B cell (primary cell): ENCODE results near the gene SMAD1. TPM values are rescaled to one million over a fixed set of nuclear protein-coding genes. Genes with fewer than 3 reads are reported as not detected.
A peak's percentile ranks its signal among the peaks of the same experiment; 100 is the strongest.

Source experiments
- ATAC-seq: fragments of 200-7000 bp; cut with Tn5 transposase; one replicate; pipeline ENCODE4 v1.10.0; 2021; ENCODE audit warnings: low read depth, mild to moderate bottlenecking, moderate number of reproducible peaks, moderate library complexity
- CTCF ChIA-PET: fragments of 350-600 bp; sonication (Branson Sonifier 250); formaldehyde crosslinking; loops from one replicate; lab custom pipeline; 2021; ENCODE audit warnings: antibody characterized with exemption, inconsistent platforms; lab: Charles Lee
- POLR2A ChIA-PET: fragments of 350-600 bp; sonication (Branson Sonifier 250); formaldehyde crosslinking; loops from one replicate; lab custom pipeline; 2021; ENCODE audit warnings: antibody characterized with exemption; lab: Charles Lee
- DNase-seq: peaks from one replicate; pipeline ENCODE4 v3.0.0; 2013
- H2AFZ ChIP-seq: 2 replicates; pipeline ENCODE4 v1.6.1; 2012; ENCODE audit warnings: mild to moderate bottlenecking, low read depth, low read length; ENCODE audit not compliant: insufficient read depth, poor library complexity, severe bottlenecking
- H3K27ac ChIP-seq, 2 donors: 1 replicate in 1 of 2; 2 replicates in 1 of 2; pipeline ENCODE4 v1.5.1; 2012 to 2013; ENCODE audit warnings: low read length in 2 of 2, mild to moderate bottlenecking in 2 of 2, moderate library complexity in 1 of 2
- H3K27me3 ChIP-seq, 4 experiments: fragments of 200-600 bp in 1 of 4; sonication (generic) in 1 of 4; replicated peaks in 1 of 4; 1 replicate in 2 of 4; 2 replicates in 2 of 4; pipeline versions ENCODE4 v1.6.1 to v1.7.0; 2013 to 2016; ENCODE audit warnings: low read length in 3 of 4, mild to moderate bottlenecking in 2 of 4, mixed read lengths in 1 of 4, moderate library complexity in 1 of 4; ENCODE audit not compliant: insufficient read depth in 4 of 4, control insufficient read depth in 3 of 4; ENCODE audit errors: control extremely low read depth in 1 of 4
- H3K36me3 ChIP-seq, 2 experiments: replicated peaks in 1 of 2; 1 replicate in 1 of 2; 2 replicates in 1 of 2; pipeline versions ENCODE4 v1.6.1 to v1.7.1; 2013; ENCODE audit warnings: low read length in 1 of 2; ENCODE audit not compliant: insufficient read depth in 2 of 2, control insufficient read depth in 1 of 2; ENCODE audit errors: control extremely low read depth in 1 of 2, extremely low read depth in 1 of 2
- H3K4me1 ChIP-seq, 2 donors: fragments of 200-600 bp in 1 of 2; sonication (generic) in 1 of 2; 1 replicate in 1 of 2; 2 replicates in 1 of 2; pipeline versions ENCODE4 v1.5.1 to v1.6.1; 2013 to 2017; ENCODE audit warnings: low read length in 2 of 2; ENCODE audit not compliant: control insufficient read depth in 2 of 2, insufficient read depth in 2 of 2
- H3K4me2 ChIP-seq: replicated peaks from 2 replicates; pipeline ENCODE3; 2012; ENCODE audit warnings: mild to moderate bottlenecking, low read depth, low read length; ENCODE audit not compliant: poor library complexity, severe bottlenecking
- H3K4me3 ChIP-seq, 5 experiments: fragments of 200-600 bp in 1 of 5; sonication (generic) in 1 of 5; 1 replicate in 3 of 5; 2 replicates in 2 of 5; pipeline versions ENCODE4 v1.5.1 to v1.7.0; 2011 to 2016; ENCODE audit warnings: low read length in 4 of 5, mild to moderate bottlenecking in 4 of 5, low read depth in 2 of 5, control low read depth in 1 of 5, moderate library complexity in 1 of 5; ENCODE audit not compliant: insufficient read depth in 1 of 5; ENCODE audit errors: control extremely low read depth in 1 of 5, extremely low read depth in 1 of 5
- H3K79me2 ChIP-seq: fragments of 200-600 bp; sonication (generic); one replicate; pipeline ENCODE4 v1.6.0; 2016; ENCODE audit warnings: low read length; ENCODE audit not compliant: control insufficient read depth, insufficient read depth
- H3K9ac ChIP-seq: fragments of 200-600 bp; sonication (generic); 2 replicates; pipeline ENCODE4 v1.6.1; 2017; ENCODE audit warnings: mild to moderate bottlenecking, low read length, moderate library complexity
- H3K9me3 ChIP-seq, 3 donors: one replicate each; pipeline versions ENCODE4 v1.6.1 to v1.7.1; 2013; ENCODE audit warnings: low read length in 2 of 3; ENCODE audit not compliant: control insufficient read depth in 2 of 3, insufficient read depth in 1 of 3; ENCODE audit errors: control extremely low read depth in 1 of 3
- H4K20me1 ChIP-seq: 2 replicates; pipeline ENCODE4 v1.6.0; 2012; ENCODE audit warnings: mild to moderate bottlenecking, low read length; ENCODE audit not compliant: insufficient read depth, control insufficient read depth, poor library complexity, severe bottlenecking
- H3K27ac Mint-ChIP-seq: one replicate; pipeline ENCODE4 v1.8.0; 2021; ENCODE audit warnings: mixed read lengths
- H3K27me3 Mint-ChIP-seq: one replicate; pipeline ENCODE4 v1.8.0; 2021; ENCODE audit warnings: mixed read lengths
- H3K4me1 Mint-ChIP-seq: one replicate; pipeline ENCODE4 v1.8.0; 2021; ENCODE audit warnings: mixed read lengths
- H3K4me3 Mint-ChIP-seq: one replicate; pipeline ENCODE4 v1.8.0; 2021; ENCODE audit warnings: mixed read lengths
- H3K9me3 Mint-ChIP-seq: one replicate; pipeline ENCODE4 v1.8.0; 2022; ENCODE audit warnings: mixed read lengths; ENCODE audit not compliant: insufficient read depth
- EZH2 ChIP-seq: IDR thresholded peaks from 2 replicates; pipeline ENCODE4 v1.6.1; 2012; ENCODE audit warnings: borderline replicate concordance, low read depth, mild to moderate bottlenecking, moderate library complexity, low read length; ENCODE audit not compliant: insufficient read depth, poor library complexity, severe bottlenecking
- WGBS: methylation state at CpG from one replicate; pipeline ENCODE4 v1.1.5; 2013; ENCODE audit warnings: missing lambda C conversion rate; ENCODE audit not compliant: insufficient coverage; 5-methylcytosine and 5-hydroxymethylcytosine counted together
- intact Hi-C: fragments of 100-400 bp; cut with micrococcal nuclease; formaldehyde crosslinking; loops from one replicate; pipeline ENCODE4 v1.10.0; 2022
- polyA minus RNA-seq: library from RNA; depleted of rRNA, polyadenylated mRNA; stranded (reverse); fragments of >200 nt; gene quantifications from 2 replicates; pipeline ENCODE4 v1.2.3, GENCODE V29; 2012
- polyA plus RNA-seq: library from polyadenylated mRNA; depleted of rRNA; stranded (reverse); fragments of >200 nt; gene quantifications from 2 replicates; pipeline ENCODE4 v1.2.3, GENCODE V29; 2012
- total RNA-seq, 2 donors: library from RNA; stranded (reverse); fragments of 120-200 nt in 1 of 2; gene quantifications; 1 replicate in 1 of 2; 2 replicates in 1 of 2; pipeline versions ENCODE4 v1.2.3 to v1.2.4, GENCODE V29; 2013 to 2022
- TF ChIP-seq, protein P1 (sequence below): fragments of 200-600 bp; IDR thresholded peaks from one replicate; pipeline ENCODE4 v1.8.0; 2022; ENCODE audit warnings: antibody characterized with exemption, mild to moderate bottlenecking

Gene SMAD1
- total RNA-seq (not detected in 2 replicates), polyA plus RNA-seq (0.12 and 0.14 TPM in 2 replicates), polyA minus RNA-seq (0.57 TPM in 1 of 2 replicates, not detected in the other)
- 1.8 TPM for total RNA-seq (2013)

DNA sequence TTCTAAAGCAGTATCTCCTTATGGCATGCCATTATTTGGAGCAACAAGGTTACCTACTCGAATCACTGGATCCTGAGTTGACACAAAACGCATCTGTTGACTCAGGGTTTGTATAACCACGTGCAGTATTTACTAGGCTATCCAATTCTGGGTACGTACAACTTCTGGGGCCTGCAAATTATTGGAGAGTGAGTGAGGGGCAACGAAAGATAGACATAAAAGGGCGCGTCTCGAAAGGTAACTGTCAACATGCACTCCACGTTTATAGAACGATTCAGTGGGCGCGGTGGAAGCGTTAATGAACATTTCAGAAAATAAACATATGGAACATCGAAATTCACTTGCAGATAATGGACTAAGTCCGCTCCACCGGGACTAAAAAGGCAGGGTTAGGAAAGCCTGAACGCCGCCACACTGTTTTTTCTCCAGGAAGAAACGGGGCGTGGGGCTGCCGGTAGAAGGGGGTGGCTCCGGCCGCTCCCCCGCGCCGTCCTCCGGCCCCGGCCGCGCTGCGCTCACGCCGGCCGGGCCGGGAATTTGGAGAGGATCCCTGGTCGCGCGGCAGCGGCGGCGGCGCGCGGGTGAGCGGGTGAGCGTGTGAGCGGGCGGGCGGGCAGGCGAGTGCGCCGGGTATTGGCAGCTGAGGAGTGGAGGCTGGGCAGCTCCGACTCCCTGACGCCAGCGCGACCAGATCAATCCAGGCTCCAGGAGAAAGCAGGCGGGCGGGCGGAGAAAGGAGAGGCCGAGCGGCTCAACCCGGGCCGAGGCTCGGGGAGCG lies at the start of gene SMAD1:
Gene SMAD1 (plus strand): TSS at position 690 of the 778 bp plus-strand sequence. CDS start 32,761 bp downstream, outside the sequence.
- no peak for TF ChIP-seq EZH2
- TF ChIP-seq, protein P1, sequence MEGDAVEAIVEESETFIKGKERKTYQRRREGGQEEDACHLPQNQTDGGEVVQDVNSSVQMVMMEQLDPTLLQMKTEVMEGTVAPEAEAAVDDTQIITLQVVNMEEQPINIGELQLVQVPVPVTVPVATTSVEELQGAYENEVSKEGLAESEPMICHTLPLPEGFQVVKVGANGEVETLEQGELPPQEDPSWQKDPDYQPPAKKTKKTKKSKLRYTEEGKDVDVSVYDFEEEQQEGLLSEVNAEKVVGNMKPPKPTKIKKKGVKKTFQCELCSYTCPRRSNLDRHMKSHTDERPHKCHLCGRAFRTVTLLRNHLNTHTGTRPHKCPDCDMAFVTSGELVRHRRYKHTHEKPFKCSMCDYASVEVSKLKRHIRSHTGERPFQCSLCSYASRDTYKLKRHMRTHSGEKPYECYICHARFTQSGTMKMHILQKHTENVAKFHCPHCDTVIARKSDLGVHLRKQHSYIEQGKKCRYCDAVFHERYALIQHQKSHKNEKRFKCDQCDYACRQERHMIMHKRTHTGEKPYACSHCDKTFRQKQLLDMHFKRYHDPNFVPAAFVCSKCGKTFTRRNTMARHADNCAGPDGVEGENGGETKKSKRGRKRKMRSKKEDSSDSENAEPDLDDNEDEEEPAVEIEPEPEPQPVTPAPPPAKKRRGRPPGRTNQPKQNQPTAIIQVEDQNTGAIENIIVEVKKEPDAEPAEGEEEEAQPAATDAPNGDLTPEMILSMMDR: no peak
- H3K4me1 Mint-ChIP-seq: peaks cover 8% of the 10 kb centered on the region
- ATAC-seq (peak; percentile 28), DNase-seq (peak; percentile 44)
- H4K20me1 ChIP-seq: no peaks in the 10 kb centered on the region
- no peaks in the 10 kb centered on the region for H3K36me3 ChIP-seq
- H3K4me1 ChIP-seq: peaks cover 14 to 24% of the 10 kb centered on the region in 2 donors
- H3K79me2 ChIP-seq: no peaks in the 10 kb centered on the region
- H3K4me2 ChIP-seq: peak within 1 kb of the TSS; percentile 89
- H3K9me3 Mint-ChIP-seq: peaks cover 2% of the 10 kb centered on the region
- intact Hi-C loops: loop anchor here (10.0 kb wide), 1 partner anchor 133 kb away; the partner anchor contains the start of gene MMAA
- H3K27ac ChIP-seq: no peak within 1 kb of the TSS
- ChIA-PET POLR2A (no interaction called here), CTCF (no interaction called here)
- peaks cover 0 to 8% (median 0%) of the 10 kb centered on the region in 3 donors for H3K9me3 ChIP-seq
- peak within 1 kb of the TSS; percentile 25 to 62 (median 48) for H3K4me3 ChIP-seq
- WGBS: 2% methylated on average over 65 of the region's 65 CpGs
- peaks cover 0 to 69% (median 53%) of the 10 kb centered on the region in 4 experiments for H3K27me3 ChIP-seq
- peak within 1 kb of the TSS; percentile 83 for H3K4me3 Mint-ChIP-seq
- H3K9ac ChIP-seq: peak within 1 kb of the TSS; percentile 62
- H3K27me3 Mint-ChIP-seq: peaks cover 50% of the 10 kb centered on the region
- H2AFZ ChIP-seq: peak within 1 kb of the TSS; percentile 72
- no peak within 1 kb of the TSS for H3K27ac Mint-ChIP-seq

DNA sequence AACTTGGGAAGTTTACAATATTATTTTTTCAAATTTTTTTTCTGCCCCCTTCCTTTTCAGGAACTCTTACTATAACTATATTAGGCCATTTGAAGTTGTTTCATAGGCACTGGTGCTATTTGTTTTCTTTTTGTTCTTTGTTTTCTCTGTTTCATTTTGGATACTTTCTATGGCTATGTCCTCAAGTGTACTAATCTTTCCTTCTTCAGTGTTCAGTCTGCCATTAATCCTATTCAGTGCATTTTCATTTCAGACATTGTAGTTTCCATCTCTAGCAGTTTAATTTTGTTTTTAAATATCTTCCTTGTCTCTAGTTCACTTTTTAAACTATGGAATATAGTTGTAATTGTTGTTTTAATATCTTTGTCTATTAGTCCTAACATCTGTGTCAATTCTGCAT lies 48.0 kb upstream of the SMAD1 start:
- Mint-ChIP-seq H3K4me1 (no peaks in the 10 kb centered on the region), H3K9me3 (peaks cover 6% of the 10 kb centered on the region), H3K27me3 (peaks cover 15% of the 10 kb centered on the region), H3K4me3 (no peak overlapping the region), H3K27ac (no peak overlapping the region)
- no peak overlapping the region for H3K4me3 ChIP-seq
- DNase-seq: no peak
- no peak for ATAC-seq
- no peaks in the 10 kb centered on the region for H3K4me1 ChIP-seq
- H3K9me3 ChIP-seq: no peaks in the 10 kb centered on the region
- peaks cover 0 to 6% (median under 1%) of the 10 kb centered on the region in 4 experiments for H3K27me3 ChIP-seq
- ChIA-PET CTCF (no interaction called here), POLR2A (no interaction called here)
- H4K20me1 ChIP-seq: no peaks in the 10 kb centered on the region
- H3K27ac ChIP-seq: no peak overlapping the region
- no peak for TF ChIP-seq EZH2
- TF ChIP-seq, protein P1: no peak
- H2AFZ ChIP-seq: no peak overlapping the region
- H3K79me2 ChIP-seq: no peaks in the 10 kb centered on the region
- H3K9ac ChIP-seq: no peak overlapping the region
- H3K36me3 ChIP-seq: no peaks in the 10 kb centered on the region
- no peak overlapping the region for H3K4me2 ChIP-seq
- intact Hi-C loops: no loop called here
